Neural cell (in vitro differentiated cells): ENCODE results near the gene SLC25A13.

Source experiments
- CTCF ChIP-seq: fragments of 450-650 bp; IDR thresholded peaks from 2 replicates; pipeline ENCODE4 v1.5.1; 2014; ENCODE audit warnings: antibody characterized with exemption, mild to moderate bottlenecking, moderate library complexity; ENCODE audit not compliant: poor library complexity, severe bottlenecking
- EP300 ChIP-seq: fragments of 450-650 bp; conservative IDR thresholded peaks from 2 replicates; pipeline ENCODE4 v1.6.1; 2014; ENCODE audit warnings: antibody characterized with exemption, mild to moderate bottlenecking, moderate library complexity; ENCODE audit not compliant: poor library complexity, severe bottlenecking
- EZH2 ChIP-seq: fragments of 200-600, 300-800 bp; shearing (Covaris generic), sonication (generic); IDR thresholded peaks from 2 replicates; pipeline ENCODE4 v1.6.1; 2014; ENCODE audit warnings: antibody characterized with exemption, low read length, borderline replicate concordance, mild to moderate bottlenecking; ENCODE audit not compliant: insufficient read depth, poor library complexity, severe bottlenecking
- POLR2AphosphoS5 ChIP-seq: IDR thresholded peaks from 2 replicates; pipeline ENCODE4 v1.6.1; 2012
- RAD21 ChIP-seq: fragments of 450-650 bp; conservative IDR thresholded peaks from 2 replicates; pipeline ENCODE4 v1.6.1; 2014; ENCODE audit warnings: antibody characterized with exemption, mild to moderate bottlenecking, moderate library complexity
- REST ChIP-seq: IDR thresholded peaks from 2 replicates; pipeline ENCODE4 v1.6.1; 2012; ENCODE audit warnings: borderline replicate concordance
- SMC3 ChIP-seq: fragments of 450-650 bp; conservative IDR thresholded peaks from 2 replicates; pipeline ENCODE4 v1.6.1; 2014; ENCODE audit warnings: antibody characterized with exemption, mild to moderate bottlenecking, moderate library complexity; ENCODE audit not compliant: poor library complexity
- TAF1 ChIP-seq: IDR thresholded peaks from 2 replicates; pipeline ENCODE4 v1.6.1; 2012; ENCODE audit warnings: low read depth

GRCh38 chr7:96189129-96189820 is 132.6 kb downstream of the SLC25A13 start:
- no peak for TF ChIP-seq CTCF
- TF ChIP-seq EZH2 = no peak
- no peak for TF ChIP-seq TAF1
- TF ChIP-seq POLR2AphosphoS5 = no peak
- no peak for TF ChIP-seq REST
- no peak for TF ChIP-seq EP300
- TF ChIP-seq SMC3 = no peak
- TF ChIP-seq RAD21 = no peak
